Cardiac atrium fibroblast (primary cell): ENCODE results near the gene ADAMTS20. TPM values are rescaled to one million over a fixed set of nuclear protein-coding genes. Genes with fewer than 3 reads are reported as not detected.

ENCODE experiments used
- total RNA-seq: library from RNA; depleted of rRNA; stranded (reverse); fragments of >200 nt; gene quantifications from 2 replicates; pipeline ENCODE4 v1.2.3, GENCODE V29; 2015

ADAMTS20 gene, protein sequence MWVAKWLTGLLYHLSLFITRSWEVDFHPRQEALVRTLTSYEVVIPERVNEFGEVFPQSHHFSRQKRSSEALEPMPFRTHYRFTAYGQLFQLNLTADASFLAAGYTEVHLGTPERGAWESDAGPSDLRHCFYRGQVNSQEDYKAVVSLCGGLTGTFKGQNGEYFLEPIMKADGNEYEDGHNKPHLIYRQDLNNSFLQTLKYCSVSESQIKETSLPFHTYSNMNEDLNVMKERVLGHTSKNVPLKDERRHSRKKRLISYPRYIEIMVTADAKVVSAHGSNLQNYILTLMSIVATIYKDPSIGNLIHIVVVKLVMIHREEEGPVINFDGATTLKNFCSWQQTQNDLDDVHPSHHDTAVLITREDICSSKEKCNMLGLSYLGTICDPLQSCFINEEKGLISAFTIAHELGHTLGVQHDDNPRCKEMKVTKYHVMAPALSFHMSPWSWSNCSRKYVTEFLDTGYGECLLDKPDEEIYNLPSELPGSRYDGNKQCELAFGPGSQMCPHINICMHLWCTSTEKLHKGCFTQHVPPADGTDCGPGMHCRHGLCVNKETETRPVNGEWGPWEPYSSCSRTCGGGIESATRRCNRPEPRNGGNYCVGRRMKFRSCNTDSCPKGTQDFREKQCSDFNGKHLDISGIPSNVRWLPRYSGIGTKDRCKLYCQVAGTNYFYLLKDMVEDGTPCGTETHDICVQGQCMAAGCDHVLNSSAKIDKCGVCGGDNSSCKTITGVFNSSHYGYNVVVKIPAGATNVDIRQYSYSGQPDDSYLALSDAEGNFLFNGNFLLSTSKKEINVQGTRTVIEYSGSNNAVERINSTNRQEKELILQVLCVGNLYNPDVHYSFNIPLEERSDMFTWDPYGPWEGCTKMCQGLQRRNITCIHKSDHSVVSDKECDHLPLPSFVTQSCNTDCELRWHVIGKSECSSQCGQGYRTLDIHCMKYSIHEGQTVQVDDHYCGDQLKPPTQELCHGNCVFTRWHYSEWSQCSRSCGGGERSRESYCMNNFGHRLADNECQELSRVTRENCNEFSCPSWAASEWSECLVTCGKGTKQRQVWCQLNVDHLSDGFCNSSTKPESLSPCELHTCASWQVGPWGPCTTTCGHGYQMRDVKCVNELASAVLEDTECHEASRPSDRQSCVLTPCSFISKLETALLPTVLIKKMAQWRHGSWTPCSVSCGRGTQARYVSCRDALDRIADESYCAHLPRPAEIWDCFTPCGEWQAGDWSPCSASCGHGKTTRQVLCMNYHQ (N-terminal part only)
- total RNA-seq, result not detected in 2 replicates

DNA sequence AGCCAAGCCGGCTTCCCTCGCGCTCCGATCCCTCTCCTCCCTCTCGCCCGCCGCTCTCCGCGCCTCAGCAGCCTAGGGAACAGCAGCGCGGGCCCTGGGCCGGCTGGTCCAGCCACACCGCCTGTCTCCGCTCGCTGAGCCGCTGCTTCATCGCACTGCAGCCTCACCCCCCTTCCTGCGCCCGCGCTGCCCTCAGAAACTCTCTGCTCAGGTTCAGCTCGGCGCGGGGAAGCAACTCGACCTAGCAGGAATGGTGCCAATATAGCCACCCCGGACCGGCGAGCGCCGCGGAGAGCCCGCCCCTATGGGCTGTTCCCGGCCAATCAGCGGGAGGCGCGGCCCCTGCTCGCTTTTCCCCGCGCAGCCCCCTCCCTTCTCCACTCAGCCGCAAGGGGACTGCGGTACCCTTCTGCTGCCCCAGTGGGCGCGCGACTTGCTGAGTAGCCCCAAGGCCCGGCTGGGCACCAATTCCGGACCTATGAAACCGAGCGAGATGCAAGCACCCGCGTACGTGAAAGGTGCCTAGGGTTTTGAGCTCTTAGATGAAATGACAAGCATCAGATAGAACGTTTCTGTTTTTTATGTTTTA, at the start of gene ADAMTS20:
TSS of gene ADAMTS20 (minus strand) at position 233 of the 589 bp plus-strand sequence. CDS start 282 bp downstream, outside the sequence.

Other genes starting within 250 kb of the ADAMTS20 start
- gene PUS7L, start 206.6 kb upstream of the ADAMTS20 start, total RNA-seq, result 9.2 and 13.6 TPM in 2 replicates
- gene IRAK4, start 206.7 kb upstream of the ADAMTS20 start, total RNA-seq, result 12.6 and 13.0 TPM in 2 replicates